Panc1 (cell line): Measurements from ENCODE around the gene MRPL43. TPM values are rescaled to one million over a fixed set of nuclear protein-coding genes. Genes with fewer than 3 reads are reported as not detected.

ENCODE experiments used
- ATAC-seq: fragments of 200-7000 bp; cut with Tn5 transposase; 2 replicates; pipeline ENCODE4 v1.9.1; 2020; ENCODE audit warnings: mild to moderate bottlenecking, moderate library complexity
- BruUV-seq: library from RNA; stranded (reverse); fragments of 400-500 nt; replicated peaks from 2 replicates; lab custom pipeline; 2021; lab: Mats Ljungman, UMichigan
- CTCF ChIA-PET: fragments of 300-600 bp; sonication (Branson Sonifier 250); formaldehyde crosslinking; loops from one replicate; lab custom pipeline; 2022; ENCODE audit warnings: antibody characterized with exemption; lab: Charles Lee
- POLR2A ChIA-PET: fragments of 300-600 bp; sonication (Branson Sonifier 250); formaldehyde crosslinking; loops from one replicate; lab custom pipeline; 2022; ENCODE audit warnings: antibody characterized with exemption; lab: Charles Lee
- DNase-seq: peaks from one replicate; pipeline ENCODE4 v3.0.0-alpha.2; 2010; ENCODE audit warnings: low read depth, low spot score
- H3K27ac ChIP-seq: 2 replicates; pipeline ENCODE4 v1.5.1; 2011; ENCODE audit warnings: mild to moderate bottlenecking, low read length, inconsistent platforms
- H3K27me3 ChIP-seq: fragments of 200-500 bp; sonication (Bioruptor generic); 2 replicates; pipeline ENCODE4 v1.6.0; 2014; ENCODE audit warnings: low read length, inconsistent platforms; ENCODE audit not compliant: control insufficient read depth, insufficient read depth
- H3K36me3 ChIP-seq: fragments of 200-500 bp; sonication (Bioruptor generic); 2 replicates; pipeline ENCODE4 v1.5.1; 2014; ENCODE audit warnings: inconsistent platforms, mild to moderate bottlenecking, low read length, moderate library complexity; ENCODE audit not compliant: control insufficient read depth, insufficient read depth
- H3K4me1 ChIP-seq: 2 replicates; pipeline ENCODE4 v1.5.1; 2011; ENCODE audit warnings: inconsistent platforms, mild to moderate bottlenecking, low read length, moderate library complexity; ENCODE audit not compliant: control insufficient read depth, insufficient read depth
- H3K4me3 ChIP-seq, 2 experiments: 2 replicates each; pipeline ENCODE4 v1.5.1; 2011 to 2012; ENCODE audit warnings: low read depth in 2 of 2, low read length in 2 of 2, mild to moderate bottlenecking in 2 of 2, inconsistent platforms in 1 of 2, moderate library complexity in 1 of 2
- H3K9me3 ChIP-seq: fragments of 200-500 bp; sonication (Bioruptor generic); 2 replicates; pipeline ENCODE4 v1.5.1; 2014; ENCODE audit warnings: low read depth, mild to moderate bottlenecking, inconsistent platforms, low read length, moderate library complexity; ENCODE audit not compliant: control insufficient read depth, insufficient read depth
- POLR2AphosphoS5 ChIP-seq: IDR thresholded peaks from 2 replicates; pipeline ENCODE4 v1.6.1; 2012; ENCODE audit warnings: mild to moderate bottlenecking, low read depth, low read length, moderate library complexity
- SIN3A ChIP-seq: IDR thresholded peaks from 2 replicates; pipeline ENCODE4 v1.6.1; 2012; ENCODE audit warnings: low read depth, mild to moderate bottlenecking, low read length, moderate library complexity, borderline replicate concordance; ENCODE audit not compliant: insufficient read depth
- TCF7L2 ChIP-seq: IDR thresholded peaks from 2 replicates; pipeline ENCODE4 v1.6.1; 2011; ENCODE audit warnings: mild to moderate bottlenecking, low read depth, low read length, inconsistent platforms
- in situ Hi-C: cut with HindIII; loops from 2 replicates; pipeline ENCODE4 v1.10.0; 2016; ENCODE audit warnings: low sequenced_read_pairs, low pct_unique_long_range_greater_than_20kb
- intact Hi-C: fragments of 100-400 bp; cut with micrococcal nuclease; formaldehyde crosslinking; loops from one replicate; pipeline ENCODE4 v1.10.0; 2022; ENCODE audit not compliant: unreplicated experiment
- total RNA-seq: library from RNA; stranded (reverse); gene quantifications from one replicate; pipeline ENCODE4 v1.2.1, GENCODE V29; 2021; ENCODE audit not compliant: unreplicated experiment
- TF ChIP-seq, protein P1 (sequence below), 2 experiments: IDR thresholded peaks; 2 replicates each; pipeline ENCODE4 v1.6.1; 2011 to 2012; ENCODE audit warnings: low read depth in 2 of 2, control low read depth in 1 of 2, low read length in 1 of 2, mild to moderate bottlenecking in 1 of 2, moderate library complexity in 1 of 2; ENCODE audit not compliant: insufficient read depth in 1 of 2
- TF ChIP-seq, protein P2 (sequence below): fragments of 450-650 bp; IDR thresholded peaks from 2 replicates; pipeline ENCODE4 v1.5.1; 2017; ENCODE audit warnings: mild to moderate bottlenecking

The MRPL43 gene
- total RNA-seq, 1 experiment from 2014 or later, result 108 TPM

DNA sequence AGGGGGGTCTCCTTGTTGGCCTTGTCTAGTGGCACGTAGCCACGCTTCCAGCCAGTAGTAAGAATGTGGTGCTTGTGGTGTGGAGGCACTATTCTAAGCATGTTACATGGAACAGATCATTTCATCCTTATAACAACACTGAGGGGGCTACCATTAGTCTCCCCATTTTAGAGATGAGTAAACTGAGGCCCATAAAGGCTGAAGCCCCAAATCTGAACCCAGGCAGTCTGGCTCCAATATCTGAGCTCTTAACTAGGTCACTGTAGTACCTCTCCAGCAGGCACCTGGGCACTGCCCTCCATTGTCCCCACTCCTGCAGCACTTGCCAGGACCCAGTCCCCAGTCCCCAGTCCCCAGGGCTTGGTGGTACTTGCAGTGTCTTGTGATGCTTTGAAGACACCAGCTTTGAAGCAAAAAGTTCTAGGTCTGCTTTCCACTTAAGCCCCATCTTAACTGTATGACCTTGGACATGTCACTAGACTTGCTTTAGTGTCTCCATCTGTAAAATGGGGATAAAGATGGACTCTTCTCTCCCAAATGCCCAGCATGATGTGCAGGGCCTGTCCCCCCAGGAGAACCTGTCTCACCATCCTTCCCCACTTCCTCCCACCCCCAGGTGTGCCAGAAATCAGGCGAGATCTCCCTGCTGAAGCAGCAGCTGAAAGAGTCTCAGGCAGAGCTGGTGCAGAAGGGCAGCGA is 18.7 kb upstream of the MRPL43 start:
- Histone ChIP-seq H3K27me3 (no peaks in the 10 kb centered on the region), H3K9me3 (no peaks in the 10 kb centered on the region)
- BruUV-seq, result no TSS peak

DNA sequence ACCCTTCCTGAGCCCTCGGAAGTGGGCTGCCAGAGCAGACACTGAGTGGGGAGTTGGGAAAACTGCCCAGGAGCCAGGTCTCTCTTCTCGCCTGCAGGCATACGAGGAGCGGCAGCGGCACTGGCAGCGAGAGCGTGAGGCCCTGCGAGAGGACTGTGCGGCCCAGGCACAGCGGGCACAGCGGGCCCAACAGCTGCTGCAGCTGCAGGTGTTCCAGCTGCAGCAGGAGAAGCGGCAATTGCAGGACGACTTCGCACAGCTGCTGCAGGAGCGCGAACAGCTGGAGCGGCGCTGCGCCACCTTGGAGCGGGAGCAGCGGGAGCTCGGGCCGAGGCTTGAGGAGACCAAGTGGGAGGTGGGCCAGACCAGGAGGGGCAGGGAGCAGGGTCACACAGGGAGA is 18.1 kb upstream of the MRPL43 start:
- Histone ChIP-seq H3K36me3 (peaks cover 5% of the 10 kb centered on the region; the same call in 1 of the 2 replicates), H3K27me3 (no peaks in the 10 kb centered on the region), H3K9me3 (no peaks in the 10 kb centered on the region), H3K27ac (no peak overlapping the region), H3K4me1 (peaks cover 19% of the 10 kb centered on the region), H3K4me3 (no peak overlapping the region)
- BruUV-seq, result no TSS peak
- DNase-seq, result no peak
- ATAC-seq, result no peak
- no peak for TF ChIP-seq POLR2AphosphoS5
- no peak for TF ChIP-seq SIN3A
- TF ChIP-seq TCF7L2, result no peak
- TF ChIP-seq, protein P1, sequence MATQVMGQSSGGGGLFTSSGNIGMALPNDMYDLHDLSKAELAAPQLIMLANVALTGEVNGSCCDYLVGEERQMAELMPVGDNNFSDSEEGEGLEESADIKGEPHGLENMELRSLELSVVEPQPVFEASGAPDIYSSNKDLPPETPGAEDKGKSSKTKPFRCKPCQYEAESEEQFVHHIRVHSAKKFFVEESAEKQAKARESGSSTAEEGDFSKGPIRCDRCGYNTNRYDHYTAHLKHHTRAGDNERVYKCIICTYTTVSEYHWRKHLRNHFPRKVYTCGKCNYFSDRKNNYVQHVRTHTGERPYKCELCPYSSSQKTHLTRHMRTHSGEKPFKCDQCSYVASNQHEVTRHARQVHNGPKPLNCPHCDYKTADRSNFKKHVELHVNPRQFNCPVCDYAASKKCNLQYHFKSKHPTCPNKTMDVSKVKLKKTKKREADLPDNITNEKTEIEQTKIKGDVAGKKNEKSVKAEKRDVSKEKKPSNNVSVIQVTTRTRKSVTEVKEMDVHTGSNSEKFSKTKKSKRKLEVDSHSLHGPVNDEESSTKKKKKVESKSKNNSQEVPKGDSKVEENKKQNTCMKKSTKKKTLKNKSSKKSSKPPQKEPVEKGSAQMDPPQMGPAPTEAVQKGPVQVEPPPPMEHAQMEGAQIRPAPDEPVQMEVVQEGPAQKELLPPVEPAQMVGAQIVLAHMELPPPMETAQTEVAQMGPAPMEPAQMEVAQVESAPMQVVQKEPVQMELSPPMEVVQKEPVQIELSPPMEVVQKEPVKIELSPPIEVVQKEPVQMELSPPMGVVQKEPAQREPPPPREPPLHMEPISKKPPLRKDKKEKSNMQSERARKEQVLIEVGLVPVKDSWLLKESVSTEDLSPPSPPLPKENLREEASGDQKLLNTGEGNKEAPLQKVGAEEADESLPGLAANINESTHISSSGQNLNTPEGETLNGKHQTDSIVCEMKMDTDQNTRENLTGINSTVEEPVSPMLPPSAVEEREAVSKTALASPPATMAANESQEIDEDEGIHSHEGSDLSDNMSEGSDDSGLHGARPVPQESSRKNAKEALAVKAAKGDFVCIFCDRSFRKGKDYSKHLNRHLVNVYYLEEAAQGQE (IDR thresholded peaks at IDR 0.05; ENCODE audit: insufficient read depth in 1 of 2, low read depth in 2 of 2, low read length in 1 of 2), result no peak
- TF ChIP-seq, protein P2, sequence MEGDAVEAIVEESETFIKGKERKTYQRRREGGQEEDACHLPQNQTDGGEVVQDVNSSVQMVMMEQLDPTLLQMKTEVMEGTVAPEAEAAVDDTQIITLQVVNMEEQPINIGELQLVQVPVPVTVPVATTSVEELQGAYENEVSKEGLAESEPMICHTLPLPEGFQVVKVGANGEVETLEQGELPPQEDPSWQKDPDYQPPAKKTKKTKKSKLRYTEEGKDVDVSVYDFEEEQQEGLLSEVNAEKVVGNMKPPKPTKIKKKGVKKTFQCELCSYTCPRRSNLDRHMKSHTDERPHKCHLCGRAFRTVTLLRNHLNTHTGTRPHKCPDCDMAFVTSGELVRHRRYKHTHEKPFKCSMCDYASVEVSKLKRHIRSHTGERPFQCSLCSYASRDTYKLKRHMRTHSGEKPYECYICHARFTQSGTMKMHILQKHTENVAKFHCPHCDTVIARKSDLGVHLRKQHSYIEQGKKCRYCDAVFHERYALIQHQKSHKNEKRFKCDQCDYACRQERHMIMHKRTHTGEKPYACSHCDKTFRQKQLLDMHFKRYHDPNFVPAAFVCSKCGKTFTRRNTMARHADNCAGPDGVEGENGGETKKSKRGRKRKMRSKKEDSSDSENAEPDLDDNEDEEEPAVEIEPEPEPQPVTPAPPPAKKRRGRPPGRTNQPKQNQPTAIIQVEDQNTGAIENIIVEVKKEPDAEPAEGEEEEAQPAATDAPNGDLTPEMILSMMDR, result no peak
- intact Hi-C loops, result no loop called here
- ChIA-PET POLR2A (no interaction called here), CTCF (interaction anchor here (0.6 kb wide), 1 partner anchor 36 kb away, joined by 19 read pairs; no protein-coding TSS in a partner anchor)
- in situ Hi-C loops, result no loop called here

More for the DNA sequence above, 18.7 kb upstream of the MRPL43 start:
- intact Hi-C loops, result no loop called here
- TF ChIP-seq SIN3A, result no peak
- no peak for TF ChIP-seq TCF7L2
- TF ChIP-seq, protein P1 (IDR thresholded peaks at IDR 0.05; ENCODE audit: insufficient read depth in 1 of 2, low read depth in 2 of 2, low read length in 1 of 2), result no peak
- TF ChIP-seq, protein P2, result no peak
- no peak for TF ChIP-seq POLR2AphosphoS5
- ATAC-seq (no peak), DNase-seq (no peak)
- peaks cover 5% of the 10 kb centered on the region; the same call in 1 of the 2 replicates for H3K36me3 ChIP-seq
- no peak overlapping the region for H3K27ac ChIP-seq
- ChIA-PET CTCF (interaction anchor here (2.1 kb wide), 1 partner anchor 13 kb away, joined by 9 read pairs; no protein-coding TSS in a partner anchor), POLR2A (interaction anchor here (0.6 kb wide), 1 partner anchor 541 kb away, joined by 14 read pairs; no protein-coding TSS in a partner anchor)
- peaks cover 13% of the 10 kb centered on the region for H3K4me1 ChIP-seq
- no peak overlapping the region for H3K4me3 ChIP-seq
- in situ Hi-C loops, result no loop called here
